PC-3 (cell line): ENCODE results near the gene MEAF6. TPM values are rescaled to one million over a fixed set of nuclear protein-coding genes. Genes with fewer than 3 reads are reported as not detected.

Source experiments
- ATAC-seq: fragments of 200-7000 bp; cut with Tn5 transposase; 2 replicates; pipeline ENCODE4 v1.9.1; 2020; ENCODE audit warnings: mild to moderate bottlenecking, moderate library complexity
- Bru-seq: library from RNA; stranded (reverse); fragments of 400-500 nt; gene quantifications from one replicate; lab custom pipeline; 2021; lab: Mats Ljungman, UMichigan
- BruChase-seq, 2 experiments: library from RNA; stranded (reverse); fragments of 400-500 nt; gene quantifications; one replicate each; lab custom pipeline; 2021; lab: Mats Ljungman, UMichigan
- BruUV-seq: library from RNA; stranded (reverse); fragments of 400-500 nt; replicated peaks from 2 replicates; lab custom pipeline; 2021; lab: Mats Ljungman, UMichigan
- CTCF ChIA-PET: fragments of 300-600 bp; sonication (Branson Sonifier 250); formaldehyde crosslinking; loops from one replicate; lab custom pipeline; 2022; ENCODE audit warnings: antibody characterized with exemption; lab: Charles Lee
- POLR2A ChIA-PET: fragments of 300-600 bp; sonication (Branson Sonifier 250); formaldehyde crosslinking; loops from one replicate; lab custom pipeline; 2022; ENCODE audit warnings: antibody characterized with exemption; ENCODE audit not compliant: unreplicated experiment; lab: Charles Lee
- DNase-seq: peaks from one replicate; pipeline ENCODE4 v3.0.0-alpha.2; 2015
- H2AFZ ChIP-seq: fragments of 300-600 bp; sonication (generic); 2 replicates; pipeline ENCODE4 v1.6.0; 2016; ENCODE audit warnings: antibody characterized with exemption, low read length
- H3F3A ChIP-seq: fragments of 300-600 bp; sonication (generic); one replicate; pipeline ENCODE4 v1.6.0; 2017; ENCODE audit warnings: antibody characterized with exemption, low read length, control low read depth, mild to moderate bottlenecking; ENCODE audit not compliant: unreplicated experiment
- H3K27ac ChIP-seq: fragments of 300-600 bp; sonication (generic); 2 replicates; pipeline ENCODE4 v1.5.1; 2016; ENCODE audit warnings: mild to moderate bottlenecking, low read length
- H3K27me3 ChIP-seq: fragments of 300-600 bp; sonication (generic); 2 replicates; pipeline ENCODE4 v1.6.1; 2016; ENCODE audit warnings: low read length, mixed read lengths
- H3K36me3 ChIP-seq: fragments of 300-600 bp; sonication (generic); 2 replicates; pipeline ENCODE4 v1.6.1; 2016; ENCODE audit warnings: low read depth, mixed run types, low read length, mixed read lengths
- H3K4me1 ChIP-seq: fragments of 300-600 bp; sonication (generic); 2 replicates; pipeline ENCODE4 v1.5.1; 2016; ENCODE audit warnings: low read length; ENCODE audit not compliant: insufficient read depth
- H3K4me2 ChIP-seq: fragments of 300-600 bp; sonication (generic); 2 replicates; pipeline ENCODE4 v1.6.0; 2016; ENCODE audit warnings: low read length
- H3K4me3 ChIP-seq: fragments of 300-600 bp; sonication (generic); 2 replicates; pipeline ENCODE4 v1.5.1; 2016; ENCODE audit warnings: mild to moderate bottlenecking, low read length, mixed read lengths
- H3K79me2 ChIP-seq: fragments of 300-600 bp; sonication (generic); 2 replicates; pipeline ENCODE4 v1.6.1; 2017; ENCODE audit warnings: low read length, mixed read lengths
- H3K9ac ChIP-seq: fragments of 300-600 bp; sonication (generic); 2 replicates; pipeline ENCODE4 v1.6.0; 2016; ENCODE audit warnings: mild to moderate bottlenecking, low read length
- H3K9me2 ChIP-seq: fragments of 300-600 bp; sonication (generic); replicated peaks from 2 replicates; pipeline ENCODE4 v1.6.1; 2016; ENCODE audit warnings: mixed run types, low read length, mixed read lengths
- H3K9me3 ChIP-seq: fragments of 300-600 bp; sonication (generic); 2 replicates; pipeline ENCODE4 v1.6.1; 2016; ENCODE audit warnings: low read length, mixed read lengths
- H4K20me1 ChIP-seq: fragments of 300-600 bp; sonication (generic); 2 replicates; pipeline ENCODE4 v1.6.1; 2016; ENCODE audit warnings: low read length, mixed read lengths
- EZH2 ChIP-seq: fragments of 300-600 bp; sonication (generic); IDR thresholded peaks from one replicate; pipeline ENCODE4 v1.6.1; 2017; ENCODE audit warnings: antibody characterized with exemption, mild to moderate bottlenecking, low read length; ENCODE audit not compliant: unreplicated experiment
- EZH2phosphoT487 ChIP-seq: fragments of 300-600 bp; sonication (generic); IDR thresholded peaks from 2 replicates; pipeline ENCODE4 v1.6.1; 2018; ENCODE audit warnings: mild to moderate bottlenecking, antibody characterized with exemption, low read length, borderline replicate concordance
- intact Hi-C: fragments of 100-400 bp; cut with micrococcal nuclease; formaldehyde crosslinking; loops from 2 replicates; pipeline ENCODE4 v1.9.0; 2023
- long read RNA-seq: library from polyadenylated mRNA; unstranded; transcript quantifications from one replicate; pipeline ENCODE4 v2.0.0, GENCODE V29; 2021; ENCODE audit not compliant: unreplicated experiment
- total RNA-seq: library from RNA; depleted of rRNA; stranded (reverse); fragments of >200 nt; gene quantifications from 2 replicates; pipeline ENCODE4 v1.2.3, GENCODE V29; 2014; rRNA removed
- TF ChIP-seq, protein P1 (sequence below): fragments of 300-600 bp; sonication (generic); conservative IDR thresholded peaks from 2 replicates; pipeline ENCODE4 v1.5.1; 2017; ENCODE audit warnings: antibody characterized with exemption, low read depth, mild to moderate bottlenecking, low read length

MEAF6 gene
- 87.0 and 90.9 TPM in 2 replicates for total RNA-seq
- Bru-seq, nascent RNA = percentile 77 among the genes with signal in this experiment
- percentile 89 among the genes with signal in this experiment for BruChase-seq, experiment 1, labeled RNA remaining after a 6-hour chase
- BruChase-seq, experiment 2, labeled RNA remaining after a 2-hour chase = percentile 83 among the genes with signal in this experiment
- long read RNA-seq, transcript MEAF6-201 (7 exons, 1,525 nt) = major isoform, 125 of 150 reads
- long read RNA-seq, transcript MEAF6-206 (8 exons, 1,408 nt) = minor isoform, 5 of 150 reads
- long read RNA-seq, partial matches to known transcripts = 4 of 150 reads
- long read RNA-seq, other reads (novel, unspliced or antisense) = 13 of 150 reads

DNA sequence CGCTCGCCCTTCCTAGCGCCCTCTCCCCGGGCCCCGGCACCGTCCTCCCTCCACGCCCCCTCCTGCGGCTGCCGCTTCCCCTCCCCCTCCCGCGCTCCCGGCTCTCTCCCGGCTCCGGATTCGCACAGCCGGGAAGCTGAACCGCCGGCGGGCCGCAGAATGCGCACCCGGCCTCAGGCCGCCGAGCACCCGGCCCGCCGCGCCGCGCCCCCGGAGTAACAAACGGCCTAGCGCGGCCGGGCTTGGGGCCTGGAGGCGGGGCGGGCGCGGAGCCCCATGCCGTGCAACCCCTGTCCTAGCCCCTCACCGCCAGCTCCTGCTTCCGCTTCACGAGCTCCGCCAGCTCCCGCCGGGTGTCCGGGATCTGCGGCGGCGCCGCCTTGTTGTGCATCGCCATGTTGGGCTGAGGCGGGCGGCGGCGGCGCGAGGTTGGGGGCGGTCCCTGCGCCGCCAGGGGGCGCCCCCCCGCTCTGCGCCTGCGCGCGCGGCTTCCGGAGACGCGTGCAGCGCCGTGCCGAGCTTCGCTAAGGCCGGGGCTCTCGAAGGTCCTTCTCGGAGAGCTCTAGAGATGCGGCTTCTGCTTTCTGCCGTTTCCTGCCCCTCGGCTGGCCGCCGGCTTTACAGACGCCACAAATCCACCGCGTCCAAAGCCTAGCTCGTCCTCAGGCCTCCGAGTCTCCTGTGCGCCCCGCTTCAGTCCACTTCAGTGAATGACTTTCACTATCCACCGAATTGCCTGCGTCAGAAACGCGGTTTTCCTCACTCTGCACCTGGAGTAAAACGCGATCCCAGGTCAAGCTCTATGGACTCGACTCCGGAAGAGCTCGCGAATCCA is at the start of gene MEAF6:
MEAF6 (minus strand) TSS at position 417 of the 835 bp plus-strand sequence; CDS start at position 397, 20 bp downstream.
- Histone ChIP-seq H4K20me1 (0 out of 2 replicates have a peak, but pooled peaks cover 5% of the 10 kb centered on the region), H2AFZ (peak within 1 kb of the TSS; percentile 76), H3K27ac (peak within 1 kb of the TSS; percentile 76), H3K9me3 (no peaks in the 10 kb centered on the region), H3K9me2 (no peaks in the 10 kb centered on the region), H3K79me2 (peaks cover 35% of the 10 kb centered on the region), H3K4me1 (peaks cover 19% of the 10 kb centered on the region), H3K4me3 (peak within 1 kb of the TSS; percentile 79), H3F3A (no peaks in the 10 kb centered on the region), H3K27me3 (no peaks in the 10 kb centered on the region), H3K36me3 (peaks cover 5% of the 10 kb centered on the region; the same call in 1 of the 2 replicates), H3K4me2 (peak within 1 kb of the TSS; percentile 93), H3K9ac (peak within 1 kb of the TSS; percentile 80)
- no TSS peak for BruUV-seq
- ATAC-seq (peak; percentile 94), DNase-seq (peak; percentile 88)
- CTCF ChIA-PET = interaction anchor here (0.6 to 1.7 kb wide), 5 partner anchors 15 to 225 kb away, joined by 3 to 10 read pairs (median 4); partner anchors contain the start of gene SNIP1
- no peak for TF ChIP-seq EZH2phosphoT487
- TF ChIP-seq, protein P1, sequence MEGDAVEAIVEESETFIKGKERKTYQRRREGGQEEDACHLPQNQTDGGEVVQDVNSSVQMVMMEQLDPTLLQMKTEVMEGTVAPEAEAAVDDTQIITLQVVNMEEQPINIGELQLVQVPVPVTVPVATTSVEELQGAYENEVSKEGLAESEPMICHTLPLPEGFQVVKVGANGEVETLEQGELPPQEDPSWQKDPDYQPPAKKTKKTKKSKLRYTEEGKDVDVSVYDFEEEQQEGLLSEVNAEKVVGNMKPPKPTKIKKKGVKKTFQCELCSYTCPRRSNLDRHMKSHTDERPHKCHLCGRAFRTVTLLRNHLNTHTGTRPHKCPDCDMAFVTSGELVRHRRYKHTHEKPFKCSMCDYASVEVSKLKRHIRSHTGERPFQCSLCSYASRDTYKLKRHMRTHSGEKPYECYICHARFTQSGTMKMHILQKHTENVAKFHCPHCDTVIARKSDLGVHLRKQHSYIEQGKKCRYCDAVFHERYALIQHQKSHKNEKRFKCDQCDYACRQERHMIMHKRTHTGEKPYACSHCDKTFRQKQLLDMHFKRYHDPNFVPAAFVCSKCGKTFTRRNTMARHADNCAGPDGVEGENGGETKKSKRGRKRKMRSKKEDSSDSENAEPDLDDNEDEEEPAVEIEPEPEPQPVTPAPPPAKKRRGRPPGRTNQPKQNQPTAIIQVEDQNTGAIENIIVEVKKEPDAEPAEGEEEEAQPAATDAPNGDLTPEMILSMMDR = peak; percentile 71
- POLR2A ChIA-PET = interaction anchor here (0.5 to 0.7 kb wide), 6 partner anchors 15 to 919 kb away, joined by 3 to 25 read pairs (median 6); a partner anchor contains a TSS
- intact Hi-C loops = loop anchor here (2.0 kb wide), 2 partner anchors 20 to 36 kb away; no protein-coding TSS in a partner anchor

DNA sequence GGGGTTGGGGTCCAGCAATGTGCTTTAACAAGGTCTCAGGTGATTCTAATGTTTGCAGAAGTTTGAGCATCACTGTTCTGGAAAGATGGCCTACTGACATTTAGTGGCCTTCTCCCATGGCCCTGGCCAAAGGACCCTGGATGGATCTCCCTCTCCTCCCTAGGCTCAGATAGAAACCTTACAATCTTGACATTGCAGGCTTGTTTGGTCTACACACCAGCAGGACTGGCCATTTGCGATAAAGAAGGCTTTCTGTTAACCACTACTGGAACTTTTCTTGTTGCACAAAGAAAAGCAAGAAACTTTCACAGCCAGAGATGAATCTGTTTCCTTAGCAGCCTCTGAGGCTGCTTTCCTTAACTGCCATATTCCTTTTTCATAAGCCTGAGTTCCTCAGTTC is 48.4 kb upstream of the MEAF6 start:
- no peaks in the 10 kb centered on the region for H3K79me2 ChIP-seq
- no peaks in the 10 kb centered on the region for H3K9me2 ChIP-seq
- H4K20me1 ChIP-seq = no peaks in the 10 kb centered on the region
- no peaks in the 10 kb centered on the region for H3K9me3 ChIP-seq
- H3K27ac ChIP-seq = no peak overlapping the region
- ATAC-seq (no peak), DNase-seq (no peak)
- H3K4me2 ChIP-seq = no peak overlapping the region
- H3K9ac ChIP-seq = no peak overlapping the region
- no peak overlapping the region for H2AFZ ChIP-seq
- no peaks in the 10 kb centered on the region for H3F3A ChIP-seq
- no peaks in the 10 kb centered on the region for H3K27me3 ChIP-seq
- H3K4me1 ChIP-seq = no peaks in the 10 kb centered on the region
- TF ChIP-seq, protein P1 = no peak
- no peak for TF ChIP-seq EZH2phosphoT487
- no peak for TF ChIP-seq EZH2
- no TSS peak for BruUV-seq
- intact Hi-C loops = loop anchor here (1.0 kb wide), 1 partner anchor 119 kb away; no protein-coding TSS in a partner anchor
- CTCF ChIA-PET = no interaction called here
- POLR2A ChIA-PET = no interaction called here
- H3K4me3 ChIP-seq = no peak overlapping the region
- H3K36me3 ChIP-seq = peaks cover 33% of the 10 kb centered on the region
